PC-3 (cell line): ENCODE results near the gene LRPAP1. TPM values are rescaled to one million over a fixed set of nuclear protein-coding genes. Genes with fewer than 3 reads are reported as not detected.

Experiments used
- ATAC-seq: fragments of 200-7000 bp; cut with Tn5 transposase; 2 replicates; pipeline ENCODE4 v1.9.1; 2020; ENCODE audit warnings: mild to moderate bottlenecking, moderate library complexity
- BruUV-seq: library from RNA; stranded (reverse); fragments of 400-500 nt; replicated peaks from 2 replicates; lab custom pipeline; 2021; lab: Mats Ljungman, UMichigan
- CTCF ChIA-PET: fragments of 300-600 bp; sonication (Branson Sonifier 250); formaldehyde crosslinking; loops from one replicate; lab custom pipeline; 2022; ENCODE audit warnings: antibody characterized with exemption; lab: Charles Lee
- POLR2A ChIA-PET: fragments of 300-600 bp; sonication (Branson Sonifier 250); formaldehyde crosslinking; loops from one replicate; lab custom pipeline; 2022; ENCODE audit warnings: antibody characterized with exemption; ENCODE audit not compliant: unreplicated experiment; lab: Charles Lee
- DNase-seq: peaks from one replicate; pipeline ENCODE4 v3.0.0-alpha.2; 2015
- H2AFZ ChIP-seq: fragments of 300-600 bp; sonication (generic); 2 replicates; pipeline ENCODE4 v1.6.0; 2016; ENCODE audit warnings: antibody characterized with exemption, low read length
- H3F3A ChIP-seq: fragments of 300-600 bp; sonication (generic); one replicate; pipeline ENCODE4 v1.6.0; 2017; ENCODE audit warnings: antibody characterized with exemption, low read length, control low read depth, mild to moderate bottlenecking; ENCODE audit not compliant: unreplicated experiment
- H3K27ac ChIP-seq: fragments of 300-600 bp; sonication (generic); 2 replicates; pipeline ENCODE4 v1.5.1; 2016; ENCODE audit warnings: mild to moderate bottlenecking, low read length
- H3K27me3 ChIP-seq: fragments of 300-600 bp; sonication (generic); 2 replicates; pipeline ENCODE4 v1.6.1; 2016; ENCODE audit warnings: low read length, mixed read lengths
- H3K36me3 ChIP-seq: fragments of 300-600 bp; sonication (generic); 2 replicates; pipeline ENCODE4 v1.6.1; 2016; ENCODE audit warnings: low read depth, mixed run types, low read length, mixed read lengths
- H3K4me1 ChIP-seq: fragments of 300-600 bp; sonication (generic); 2 replicates; pipeline ENCODE4 v1.5.1; 2016; ENCODE audit warnings: low read length; ENCODE audit not compliant: insufficient read depth
- H3K4me2 ChIP-seq: fragments of 300-600 bp; sonication (generic); 2 replicates; pipeline ENCODE4 v1.6.0; 2016; ENCODE audit warnings: low read length
- H3K4me3 ChIP-seq: fragments of 300-600 bp; sonication (generic); 2 replicates; pipeline ENCODE4 v1.5.1; 2016; ENCODE audit warnings: mild to moderate bottlenecking, low read length, mixed read lengths
- H3K79me2 ChIP-seq: fragments of 300-600 bp; sonication (generic); 2 replicates; pipeline ENCODE4 v1.6.1; 2017; ENCODE audit warnings: low read length, mixed read lengths
- H3K9ac ChIP-seq: fragments of 300-600 bp; sonication (generic); 2 replicates; pipeline ENCODE4 v1.6.0; 2016; ENCODE audit warnings: mild to moderate bottlenecking, low read length
- H3K9me2 ChIP-seq: fragments of 300-600 bp; sonication (generic); replicated peaks from 2 replicates; pipeline ENCODE4 v1.6.1; 2016; ENCODE audit warnings: mixed run types, low read length, mixed read lengths
- H3K9me3 ChIP-seq: fragments of 300-600 bp; sonication (generic); 2 replicates; pipeline ENCODE4 v1.6.1; 2016; ENCODE audit warnings: low read length, mixed read lengths
- H4K20me1 ChIP-seq: fragments of 300-600 bp; sonication (generic); 2 replicates; pipeline ENCODE4 v1.6.1; 2016; ENCODE audit warnings: low read length, mixed read lengths
- EZH2 ChIP-seq: fragments of 300-600 bp; sonication (generic); IDR thresholded peaks from one replicate; pipeline ENCODE4 v1.6.1; 2017; ENCODE audit warnings: antibody characterized with exemption, mild to moderate bottlenecking, low read length; ENCODE audit not compliant: unreplicated experiment
- EZH2phosphoT487 ChIP-seq: fragments of 300-600 bp; sonication (generic); IDR thresholded peaks from 2 replicates; pipeline ENCODE4 v1.6.1; 2018; ENCODE audit warnings: mild to moderate bottlenecking, antibody characterized with exemption, low read length, borderline replicate concordance
- intact Hi-C: fragments of 100-400 bp; cut with micrococcal nuclease; formaldehyde crosslinking; loops from 2 replicates; pipeline ENCODE4 v1.9.0; 2023
- total RNA-seq: library from RNA; depleted of rRNA; stranded (reverse); fragments of >200 nt; gene quantifications from 2 replicates; pipeline ENCODE4 v1.2.3, GENCODE V29; 2014
- TF ChIP-seq, protein P1 (sequence below): fragments of 300-600 bp; sonication (generic); conservative IDR thresholded peaks from 2 replicates; pipeline ENCODE4 v1.5.1; 2017; ENCODE audit warnings: antibody characterized with exemption, low read depth, mild to moderate bottlenecking, low read length

LRPAP1 gene
- total RNA-seq, 1 experiment from 2014 or later = 133 TPM

DNA sequence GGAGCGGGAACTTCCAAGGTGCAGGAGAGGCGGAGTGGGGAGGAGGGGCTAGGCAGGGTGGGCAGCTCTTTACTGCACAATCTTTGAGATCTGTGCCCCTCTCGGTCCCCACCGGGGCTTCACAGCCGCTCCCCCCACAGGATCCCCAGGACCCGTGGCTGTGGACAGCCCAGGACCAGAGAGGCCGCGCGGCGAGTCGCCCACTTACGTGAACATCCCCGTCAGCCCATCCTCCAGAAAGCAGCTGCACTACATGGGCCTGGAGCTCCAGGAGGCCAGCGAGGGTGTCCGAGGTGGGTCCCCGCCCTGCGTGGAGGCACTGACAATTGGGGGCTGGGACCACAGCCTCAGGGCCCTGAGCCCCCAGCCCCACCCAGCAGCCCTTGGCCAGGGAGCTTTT, 32.1 kb downstream of the LRPAP1 start:
- POLR2A ChIA-PET = no interaction called here
- Histone ChIP-seq H3K36me3 (no peaks in the 10 kb centered on the region), H3K9me3 (no peaks in the 10 kb centered on the region), H3K79me2 (no peaks in the 10 kb centered on the region), H3K4me2 (no peak overlapping the region), H2AFZ (no peak overlapping the region), H3K9me2 (no peaks in the 10 kb centered on the region), H3K9ac (no peak overlapping the region), H3K4me1 (no peaks in the 10 kb centered on the region), H4K20me1 (no peaks in the 10 kb centered on the region), H3K27ac (no peak overlapping the region), H3F3A (no peaks in the 10 kb centered on the region), H3K27me3 (no peaks in the 10 kb centered on the region), H3K4me3 (no peak overlapping the region)
- BruUV-seq = no TSS peak
- DNase-seq (no peak), ATAC-seq (no peak)
- CTCF ChIA-PET = no interaction called here
- intact Hi-C loops = no loop called here
- TF ChIP-seq EZH2 (no peak), EZH2phosphoT487 (no peak)
- TF ChIP-seq, protein P1, sequence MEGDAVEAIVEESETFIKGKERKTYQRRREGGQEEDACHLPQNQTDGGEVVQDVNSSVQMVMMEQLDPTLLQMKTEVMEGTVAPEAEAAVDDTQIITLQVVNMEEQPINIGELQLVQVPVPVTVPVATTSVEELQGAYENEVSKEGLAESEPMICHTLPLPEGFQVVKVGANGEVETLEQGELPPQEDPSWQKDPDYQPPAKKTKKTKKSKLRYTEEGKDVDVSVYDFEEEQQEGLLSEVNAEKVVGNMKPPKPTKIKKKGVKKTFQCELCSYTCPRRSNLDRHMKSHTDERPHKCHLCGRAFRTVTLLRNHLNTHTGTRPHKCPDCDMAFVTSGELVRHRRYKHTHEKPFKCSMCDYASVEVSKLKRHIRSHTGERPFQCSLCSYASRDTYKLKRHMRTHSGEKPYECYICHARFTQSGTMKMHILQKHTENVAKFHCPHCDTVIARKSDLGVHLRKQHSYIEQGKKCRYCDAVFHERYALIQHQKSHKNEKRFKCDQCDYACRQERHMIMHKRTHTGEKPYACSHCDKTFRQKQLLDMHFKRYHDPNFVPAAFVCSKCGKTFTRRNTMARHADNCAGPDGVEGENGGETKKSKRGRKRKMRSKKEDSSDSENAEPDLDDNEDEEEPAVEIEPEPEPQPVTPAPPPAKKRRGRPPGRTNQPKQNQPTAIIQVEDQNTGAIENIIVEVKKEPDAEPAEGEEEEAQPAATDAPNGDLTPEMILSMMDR = no peak

DNA sequence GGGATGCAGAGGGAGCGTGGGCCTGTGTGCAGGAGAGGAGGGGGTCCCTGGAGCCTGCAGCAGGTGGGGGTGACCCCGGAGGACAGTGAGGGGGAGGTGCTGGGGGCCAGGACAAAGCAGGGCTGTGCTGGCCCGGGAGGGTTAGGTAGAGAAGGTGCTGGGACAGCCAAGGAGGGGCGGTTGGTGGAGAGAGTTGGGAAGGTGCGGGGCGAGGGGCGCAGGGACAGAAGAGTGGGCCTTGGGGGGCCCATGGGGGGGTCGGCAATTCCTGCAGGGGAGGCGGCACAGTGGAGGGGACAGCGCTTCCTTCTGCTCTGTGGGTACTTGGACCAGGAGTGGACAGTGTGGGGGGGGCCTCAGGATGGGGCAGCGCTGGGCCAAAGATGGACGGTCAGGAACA, 32.5 kb downstream of the LRPAP1 start:
- DNase-seq (no peak), ATAC-seq (no peak)
- intact Hi-C loops = no loop called here
- H3K4me3 ChIP-seq = no peak overlapping the region
- TF ChIP-seq EZH2 = no peak
- TF ChIP-seq, protein P1 = no peak
- no peak for TF ChIP-seq EZH2phosphoT487
- H3K4me2 ChIP-seq = no peak overlapping the region
- H3K27me3 ChIP-seq = no peaks in the 10 kb centered on the region
- POLR2A ChIA-PET = no interaction called here
- no peak overlapping the region for H3K9ac ChIP-seq
- H4K20me1 ChIP-seq = no peaks in the 10 kb centered on the region
- no peaks in the 10 kb centered on the region for H3K9me2 ChIP-seq
- CTCF ChIA-PET = no interaction called here
- H3K36me3 ChIP-seq = no peaks in the 10 kb centered on the region
- no peak overlapping the region for H3K27ac ChIP-seq
- no peak overlapping the region for H2AFZ ChIP-seq
- no TSS peak for BruUV-seq
- no peaks in the 10 kb centered on the region for H3K79me2 ChIP-seq
- H3F3A ChIP-seq = no peaks in the 10 kb centered on the region
- no peaks in the 10 kb centered on the region for H3K4me1 ChIP-seq
- H3K9me3 ChIP-seq = no peaks in the 10 kb centered on the region

DNA sequence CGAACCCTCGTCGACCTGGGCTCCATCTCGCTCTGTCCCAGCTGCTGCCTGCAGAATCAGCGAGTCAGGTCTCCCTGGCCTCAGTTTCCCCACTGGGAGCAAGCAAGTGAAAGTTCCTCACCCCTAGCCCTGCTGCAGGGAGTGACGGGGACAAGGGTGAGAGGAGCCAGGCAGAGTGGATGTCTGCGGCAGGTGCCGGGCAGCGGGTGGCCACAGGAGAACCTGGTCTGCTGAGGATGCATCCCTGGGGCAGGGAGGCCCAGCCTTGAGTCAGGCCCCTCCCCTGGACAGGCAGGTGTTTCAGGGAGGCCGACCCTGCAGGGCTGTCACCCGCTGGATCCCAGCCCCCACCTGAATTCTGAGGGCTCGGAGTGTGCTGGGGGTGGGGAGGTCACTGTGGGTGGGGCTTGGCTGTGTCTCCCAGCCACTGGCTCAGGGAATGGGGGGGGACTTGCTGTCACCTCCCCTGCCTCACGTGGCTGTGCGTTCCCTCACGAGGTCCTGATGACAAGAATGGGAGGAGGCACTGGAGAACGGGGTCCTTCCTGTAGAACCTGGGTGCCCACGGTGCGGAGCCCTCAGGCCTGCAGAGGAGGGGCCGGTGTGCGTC, 33.2 kb downstream of the LRPAP1 start:
- BruUV-seq = no TSS peak
- H3K4me1 ChIP-seq = no peaks in the 10 kb centered on the region
- H3K36me3 ChIP-seq = no peaks in the 10 kb centered on the region
- H3K27me3 ChIP-seq = no peaks in the 10 kb centered on the region
- no peaks in the 10 kb centered on the region for H3K9me3 ChIP-seq
- no peak overlapping the region for H2AFZ ChIP-seq
- no peak overlapping the region for H3K9ac ChIP-seq
- TF ChIP-seq, protein P1 = no peak
- TF ChIP-seq EZH2phosphoT487 = no peak
- no peak for TF ChIP-seq EZH2
- intact Hi-C loops = no loop called here
- ATAC-seq (no peak), DNase-seq (no peak)
- H3K4me2 ChIP-seq = no peak overlapping the region
- no peaks in the 10 kb centered on the region for H3F3A ChIP-seq
- no peaks in the 10 kb centered on the region for H3K79me2 ChIP-seq
- no peaks in the 10 kb centered on the region for H3K9me2 ChIP-seq
- H3K27ac ChIP-seq = no peak overlapping the region
- POLR2A ChIA-PET = no interaction called here
- CTCF ChIA-PET = no interaction called here
- H3K4me3 ChIP-seq = no peak overlapping the region
- no peaks in the 10 kb centered on the region for H4K20me1 ChIP-seq
